GM21528 (cell line): ENCODE data around the gene ILK.

Experiments
- ATAC-seq: cut with Tn5 transposase; IDR thresholded peaks from one replicate; pipeline ENCODE4 v1.9.1; 2021; ENCODE audit warnings: mild to moderate bottlenecking, moderate library complexity; ENCODE audit not compliant: unreplicated experiment, low FRiP score

Gene ILK

GRCh38 chr11:6654281-6655019 is 50.9 kb downstream of the ILK start:
- no peak for ATAC-seq

- ATAC-seq: no peak
Observed at GRCh38 chr11:6655020-6655789, 51.6 kb downstream of the ILK start.

GRCh38 chr11:6655790-6656583 is 52.4 kb downstream of the ILK start, which contains the start of gene DCHS1:
Gene DCHS1, minus strand, starts transcription at chr11:6655809. Its CDS starts 14,196 bp downstream, at chr11:6641613.
- ATAC-seq: no peak

- ATAC-seq: no peak
Observed at GRCh38 chr11:6656584-6656915, 53.0 kb downstream of the ILK start.

- no peak for ATAC-seq
Observed at GRCh38 chr11:6656936-6657335, 53.4 kb downstream of the ILK start.

GRCh38 chr11:6657346-6657745 is 53.8 kb downstream of the ILK start:
- no peak for ATAC-seq

- ATAC-seq: no peak
Observed at GRCh38 chr11:6658647-6659046, 55.1 kb downstream of the ILK start.
